HFFc6 (cell line): ENCODE measurements around the gene TGFA. TPM values are rescaled to one million over a fixed set of nuclear protein-coding genes. Genes with fewer than 3 reads are reported as not detected.

Experiments
- DNase-seq: peaks from one replicate; pipeline ENCODE4 v3.0.0-alpha.2; 2018
- H3K27ac Mint-ChIP-seq: 2 replicates; pipeline ENCODE4 v1.8.0; 2020; ENCODE audit warnings: mild to moderate bottlenecking, mixed read lengths
- H3K27me3 Mint-ChIP-seq: 2 replicates; pipeline ENCODE4 v1.8.0; 2021; ENCODE audit warnings: mild to moderate bottlenecking, moderate library complexity, mixed read lengths; ENCODE audit not compliant: insufficient read depth
- H3K36me3 Mint-ChIP-seq: 2 replicates; pipeline ENCODE4 v1.8.0; 2021; ENCODE audit warnings: low read depth, mixed read lengths
- H3K4me1 Mint-ChIP-seq: 2 replicates; pipeline ENCODE4 v1.8.0; 2020; ENCODE audit warnings: low read depth, mixed read lengths
- H3K4me3 Mint-ChIP-seq: 2 replicates; pipeline ENCODE4 v1.8.0; 2020; ENCODE audit warnings: mild to moderate bottlenecking, moderate library complexity, mixed read lengths
- H3K9me3 Mint-ChIP-seq: 2 replicates; pipeline ENCODE4 v1.8.0; 2020; ENCODE audit warnings: mild to moderate bottlenecking, mixed read lengths
- CTCF ChIP-seq: fragments of 200-600 bp; sonication (generic); IDR thresholded peaks from 2 replicates; pipeline ENCODE4 v1.5.0; 2021; ENCODE audit warnings: antibody characterized with exemption, mild to moderate bottlenecking
- total RNA-seq, 6 experiments: library from RNA; stranded (reverse); fragmentation: NEBNext Ultra II Directional; extraction: Animal tissue kit (Norgen Biotek cat#: 25700); gene quantifications; 2 replicates in 1 of 6; 3 replicates in 5 of 6; pipeline ENCODE4 v1.2.3, GENCODE V29; 2021

The TGFA gene
- total RNA-seq, 6 experiments from 2014 or later, result 0.05 to 0.38 (median 0.26) TPM; not detected in 3

- Mint-ChIP-seq H3K4me1 (no peaks in the 10 kb centered on the region), H3K9me3 (no peaks in the 10 kb centered on the region), H3K27ac (no peak overlapping the region), H3K4me3 (no peak overlapping the region), H3K27me3 (peaks cover 23% of the 10 kb centered on the region), H3K36me3 (no peaks in the 10 kb centered on the region)
- DNase-seq, result no peak
- no peak for TF ChIP-seq CTCF
These were observed 127.3 kb downstream of the TGFA start for GRCh38 chr2:70426341-70426740.

GRCh38 chr2:70425682-70426301 lies 127.8 kb downstream of the TGFA start:
- no peak overlapping the region for H3K4me3 Mint-ChIP-seq
- no peaks in the 10 kb centered on the region for H3K9me3 Mint-ChIP-seq
- H3K4me1 Mint-ChIP-seq, result no peaks in the 10 kb centered on the region
- no peaks in the 10 kb centered on the region for H3K36me3 Mint-ChIP-seq
- no peak for TF ChIP-seq CTCF
- H3K27me3 Mint-ChIP-seq, result peaks cover 23% of the 10 kb centered on the region
- DNase-seq, result no peak
- H3K27ac Mint-ChIP-seq, result no peak overlapping the region

- TF ChIP-seq CTCF, result no peak
- no peaks in the 10 kb centered on the region for H3K4me1 Mint-ChIP-seq
- no peak overlapping the region for H3K27ac Mint-ChIP-seq
- no peak overlapping the region for H3K4me3 Mint-ChIP-seq
- no peak for DNase-seq
- H3K36me3 Mint-ChIP-seq, result no peaks in the 10 kb centered on the region
- H3K27me3 Mint-ChIP-seq, result peaks cover 29% of the 10 kb centered on the region
- no peaks in the 10 kb centered on the region for H3K9me3 Mint-ChIP-seq
These were observed 132.9 kb downstream of the TGFA start for GRCh38 chr2:70420740-70421139.

GRCh38 chr2:70420143-70420542 lies 133.5 kb downstream of the TGFA start:
- Mint-ChIP-seq H3K36me3 (no peaks in the 10 kb centered on the region), H3K27me3 (peaks cover 27% of the 10 kb centered on the region), H3K4me3 (no peak overlapping the region), H3K9me3 (no peaks in the 10 kb centered on the region), H3K4me1 (no peaks in the 10 kb centered on the region), H3K27ac (no peak overlapping the region)
- no peak for DNase-seq
- no peak for TF ChIP-seq CTCF

GRCh38 chr2:70418514-70418913 lies 135.1 kb downstream of the TGFA start:
- TF ChIP-seq CTCF, result no peak
- H3K9me3 Mint-ChIP-seq, result no peaks in the 10 kb centered on the region
- no peak overlapping the region for H3K27ac Mint-ChIP-seq
- H3K36me3 Mint-ChIP-seq, result no peaks in the 10 kb centered on the region
- no peak overlapping the region for H3K4me3 Mint-ChIP-seq
- H3K27me3 Mint-ChIP-seq, result peaks cover 28% of the 10 kb centered on the region
- H3K4me1 Mint-ChIP-seq, result no peaks in the 10 kb centered on the region
- DNase-seq, result no peak

GRCh38 chr2:70417011-70417410 lies 136.6 kb downstream of the TGFA start:
- Mint-ChIP-seq H3K27me3 (peaks cover 35% of the 10 kb centered on the region), H3K27ac (no peak overlapping the region)
- DNase-seq, result no peak

More at GRCh38 chr2:70417011-70417410, 136.6 kb downstream of the TGFA start:
- H3K4me3 Mint-ChIP-seq, result no peak overlapping the region
- H3K36me3 Mint-ChIP-seq, result no peaks in the 10 kb centered on the region
- H3K4me1 Mint-ChIP-seq, result no peaks in the 10 kb centered on the region
- no peaks in the 10 kb centered on the region for H3K9me3 Mint-ChIP-seq
- no peak for TF ChIP-seq CTCF
